Right lobe of liver (tissue), 4 donors: ENCODE measurements around the gene WNT3.

Experiments used
- CTCF ChIP-seq, 4 donors: fragments of 200-600 bp in 3 of 4; fragments of 450-650 bp in 1 of 4; IDR thresholded peaks; one replicate each; pipeline versions ENCODE4 v1.5.1 to v1.8.0; 2016 to 2022; ENCODE audit warnings: antibody characterized with exemption in 4 of 4, mild to moderate bottlenecking in 2 of 4
- POLR2A ChIP-seq: fragments of 450-650 bp; IDR thresholded peaks from one replicate; pipeline ENCODE4 v1.6.1; 2017; ENCODE audit warnings: antibody characterized with exemption, mild to moderate bottlenecking
- donor health status: DM: no; HTN: no; CAD: no.
- donor health status: DM: no; HTN: no; CAD: no.
- donor health status: DM: no; HTN: yes; CAD: no.

DNA sequence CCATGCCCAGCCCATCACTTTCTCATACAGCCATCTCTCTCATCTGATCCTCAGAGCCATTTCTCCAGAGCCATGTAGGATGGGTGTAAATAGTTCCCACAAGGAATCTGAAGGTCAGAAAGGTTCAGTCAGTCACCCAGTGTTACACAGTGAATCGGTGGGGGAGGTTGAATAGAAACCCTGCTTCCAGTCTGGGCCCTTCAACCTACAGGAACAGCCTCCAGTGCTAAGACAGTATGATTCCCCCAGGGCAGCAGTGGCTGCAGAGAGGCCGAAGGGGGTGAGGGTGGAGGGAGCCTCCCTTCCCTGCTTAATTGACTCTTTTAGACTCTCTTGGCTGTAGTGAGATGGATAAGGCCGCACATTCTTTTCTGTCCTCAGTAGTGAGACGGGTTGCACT is 36.5 kb upstream of the WNT3 start:
- TF ChIP-seq CTCF (IDR thresholded peaks at IDR 0.05) (no peak), POLR2A (no peak)
